Neural cell (in vitro differentiated cells): ENCODE data around the gene NOL3. TPM values are rescaled to one million over a fixed set of nuclear protein-coding genes. Genes with fewer than 3 reads are reported as not detected.
A peak's percentile ranks its signal among the peaks of the same experiment; 100 is the strongest.

Experiments
- H2AFZ ChIP-seq: fragments of 200-600, 300-800 bp; sonication (generic), shearing (Covaris generic); 2 replicates; pipeline ENCODE4 v1.6.0; 2014; ENCODE audit warnings: low read depth, mild to moderate bottlenecking, antibody characterized with exemption, low read length, moderate library complexity
- H3F3A ChIP-seq: fragments of 200-600 bp; shearing (Covaris generic); 2 replicates; pipeline ENCODE4 v1.6.1; 2016; ENCODE audit warnings: mild to moderate bottlenecking, moderate library complexity, mixed read lengths, antibody characterized with exemption, low read length; ENCODE audit not compliant: insufficient read depth, poor library complexity, severe bottlenecking
- H3K27ac ChIP-seq: fragments of 200-600, 300-800 bp; sonication (generic), shearing (Covaris generic); 2 replicates; pipeline ENCODE4 v1.5.1; 2014; ENCODE audit warnings: mild to moderate bottlenecking, low read length, moderate library complexity
- H3K27me3 ChIP-seq: fragments of 300-800, 200-600 bp; sonication (generic), shearing (Covaris generic); 2 replicates; pipeline ENCODE4 v1.6.0; 2014; ENCODE audit warnings: mild to moderate bottlenecking, low read depth, low read length, moderate library complexity; ENCODE audit not compliant: insufficient read depth
- H3K36me3 ChIP-seq: fragments of 300-800, 200-600 bp; sonication (generic), shearing (Covaris generic); 2 replicates; pipeline ENCODE4 v1.5.1; 2014; ENCODE audit warnings: mild to moderate bottlenecking, antibody characterized with exemption, low read length, moderate library complexity; ENCODE audit not compliant: insufficient read depth
- H3K4me2 ChIP-seq: fragments of 300-800, 200-600 bp; sonication (generic), shearing (Covaris generic); 2 replicates; pipeline ENCODE4 v1.6.0; 2014; ENCODE audit warnings: mild to moderate bottlenecking, low read length
- H3K4me3 ChIP-seq: fragments of 300-800, 200-600 bp; sonication (generic), shearing (Covaris generic); 2 replicates; pipeline ENCODE4 v1.5.1; 2014; ENCODE audit warnings: mild to moderate bottlenecking, low read length, moderate library complexity
- H3K79me2 ChIP-seq: fragments of 200-600 bp; shearing (Covaris generic); replicated peaks from 2 replicates; pipeline ENCODE4 v1.6.0; 2014; ENCODE audit warnings: mild to moderate bottlenecking, low read length, moderate library complexity; ENCODE audit not compliant: insufficient read depth
- H3K9ac ChIP-seq: fragments of 300-800, 200-600 bp; sonication (generic), shearing (Covaris generic); 2 replicates; pipeline ENCODE4 v1.6.1; 2016; ENCODE audit warnings: mild to moderate bottlenecking, low read length, mixed read lengths
- H3K9me2 ChIP-seq: fragments of 200-600 bp; shearing (Covaris generic); 2 replicates; pipeline ENCODE4 v1.6.1; 2016; ENCODE audit warnings: mild to moderate bottlenecking, low read length, mixed read lengths; ENCODE audit not compliant: insufficient read depth
- H3K9me3 ChIP-seq: fragments of 200-600, 300-800 bp; sonication (generic), shearing (Covaris generic); 2 replicates; pipeline ENCODE4 v1.6.1; 2016; ENCODE audit warnings: mild to moderate bottlenecking, mixed run types, low read length, moderate library complexity, mixed read lengths
- H4K20me1 ChIP-seq: fragments of 200-600 bp; shearing (Covaris generic); 2 replicates; pipeline ENCODE4 v1.6.1; 2016; ENCODE audit warnings: mild to moderate bottlenecking, mixed run types; ENCODE audit not compliant: insufficient read depth
- EP300 ChIP-seq: fragments of 450-650 bp; conservative IDR thresholded peaks from 2 replicates; pipeline ENCODE4 v1.6.1; 2014; ENCODE audit warnings: antibody characterized with exemption, mild to moderate bottlenecking, moderate library complexity; ENCODE audit not compliant: poor library complexity, severe bottlenecking
- EZH2 ChIP-seq: fragments of 200-600, 300-800 bp; shearing (Covaris generic), sonication (generic); IDR thresholded peaks from 2 replicates; pipeline ENCODE4 v1.6.1; 2014; ENCODE audit warnings: antibody characterized with exemption, low read length, borderline replicate concordance, mild to moderate bottlenecking; ENCODE audit not compliant: insufficient read depth, poor library complexity, severe bottlenecking
- MXI1 ChIP-seq: fragments of 450-650 bp; conservative IDR thresholded peaks from 2 replicates; pipeline ENCODE4 v1.6.1; 2014; ENCODE audit warnings: antibody characterized with exemption, mild to moderate bottlenecking; ENCODE audit not compliant: poor library complexity, severe bottlenecking
- POLR2AphosphoS5 ChIP-seq: IDR thresholded peaks from 2 replicates; pipeline ENCODE4 v1.6.1; 2012
- RAD21 ChIP-seq: fragments of 450-650 bp; conservative IDR thresholded peaks from 2 replicates; pipeline ENCODE4 v1.6.1; 2014; ENCODE audit warnings: antibody characterized with exemption, mild to moderate bottlenecking, moderate library complexity
- SMC3 ChIP-seq: fragments of 450-650 bp; conservative IDR thresholded peaks from 2 replicates; pipeline ENCODE4 v1.6.1; 2014; ENCODE audit warnings: antibody characterized with exemption, mild to moderate bottlenecking, moderate library complexity; ENCODE audit not compliant: poor library complexity
- TAF1 ChIP-seq: IDR thresholded peaks from 2 replicates; pipeline ENCODE4 v1.6.1; 2012; ENCODE audit warnings: low read depth
- polyA plus RNA-seq: library from polyadenylated mRNA; depleted of rRNA; stranded (reverse); fragments of >200 nt; gene quantifications from 2 replicates; pipeline ENCODE4 v1.2.3, GENCODE V29; 2014
- TF ChIP-seq, protein P1 (sequence below): fragments of 450-650 bp; IDR thresholded peaks from 2 replicates; pipeline ENCODE4 v1.5.1; 2014; ENCODE audit warnings: antibody characterized with exemption, mild to moderate bottlenecking, moderate library complexity; ENCODE audit not compliant: poor library complexity, severe bottlenecking
- TF ChIP-seq, protein P2 (sequence below): IDR thresholded peaks from 2 replicates; pipeline ENCODE4 v1.6.1; 2012; ENCODE audit warnings: borderline replicate concordance

The NOL3 gene
- polyA plus RNA-seq, 1 donor from 2014 or later = 8.4 TPM

DNA sequence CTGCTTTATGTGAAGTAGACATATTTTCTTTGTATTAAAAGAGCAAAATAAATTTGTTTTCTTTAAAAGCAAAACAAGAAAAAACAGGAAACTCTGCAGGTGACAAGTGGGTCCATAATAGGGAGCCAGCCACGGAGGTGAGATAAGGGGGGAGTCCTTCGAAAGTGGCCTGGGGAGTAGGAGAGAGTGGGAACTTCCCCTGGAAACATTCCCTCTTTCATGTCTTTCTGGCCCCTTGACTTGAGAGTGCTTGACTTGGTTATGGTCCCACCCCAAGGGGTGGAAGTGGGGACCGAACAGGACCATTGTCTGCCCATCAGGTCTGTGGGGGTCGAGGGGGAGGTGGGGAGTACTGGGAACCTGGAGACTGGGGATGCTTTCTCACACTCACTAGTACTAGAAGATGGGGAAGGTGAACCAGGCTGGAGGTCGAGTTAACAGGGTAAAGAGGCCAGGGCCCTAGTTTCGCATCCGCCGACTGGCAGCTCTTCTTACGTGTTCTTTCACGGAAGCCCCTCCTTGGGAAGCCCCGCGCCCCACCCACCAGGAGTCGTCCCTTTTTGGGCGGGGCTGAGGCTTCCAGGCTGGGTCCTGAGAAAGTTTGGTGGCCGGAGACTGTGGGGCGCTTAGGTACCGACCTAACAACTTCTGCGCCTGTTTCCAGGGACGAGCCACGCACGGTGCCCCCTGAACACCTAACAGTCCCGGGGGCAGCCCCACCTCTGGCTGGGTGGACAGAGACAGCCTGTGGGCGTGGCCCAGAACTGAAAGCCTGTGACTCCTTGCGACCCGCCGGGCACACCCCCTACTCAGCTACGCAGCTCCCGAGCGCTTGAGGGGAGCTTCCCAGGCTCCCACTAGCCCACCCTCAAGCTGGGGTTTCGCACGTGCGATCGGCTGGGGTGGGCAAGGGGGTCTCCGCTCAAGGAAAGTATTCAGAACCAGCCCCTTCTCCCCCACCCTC, 11.4 kb upstream of the NOL3 start:
- H4K20me1 ChIP-seq = no peaks in the 10 kb centered on the region
- H3K36me3 ChIP-seq = no peaks in the 10 kb centered on the region
- no peak overlapping the region for H3K4me2 ChIP-seq
- no peak overlapping the region for H2AFZ ChIP-seq
- H3K79me2 ChIP-seq = no peaks in the 10 kb centered on the region
- H3K9ac ChIP-seq = no peak overlapping the region
- no peaks in the 10 kb centered on the region for H3K9me2 ChIP-seq
- no peaks in the 10 kb centered on the region for H3K9me3 ChIP-seq
- no peak overlapping the region for H3K27ac ChIP-seq
- peaks cover 100% of the 10 kb centered on the region for H3K27me3 ChIP-seq
- TF ChIP-seq TAF1 (no peak), SMC3 (no peak), EP300 (no peak), MXI1 (no peak)
- H3F3A ChIP-seq = no peaks in the 10 kb centered on the region
- peak overlapping the region; percentile 66 for H3K4me3 ChIP-seq

DNA sequence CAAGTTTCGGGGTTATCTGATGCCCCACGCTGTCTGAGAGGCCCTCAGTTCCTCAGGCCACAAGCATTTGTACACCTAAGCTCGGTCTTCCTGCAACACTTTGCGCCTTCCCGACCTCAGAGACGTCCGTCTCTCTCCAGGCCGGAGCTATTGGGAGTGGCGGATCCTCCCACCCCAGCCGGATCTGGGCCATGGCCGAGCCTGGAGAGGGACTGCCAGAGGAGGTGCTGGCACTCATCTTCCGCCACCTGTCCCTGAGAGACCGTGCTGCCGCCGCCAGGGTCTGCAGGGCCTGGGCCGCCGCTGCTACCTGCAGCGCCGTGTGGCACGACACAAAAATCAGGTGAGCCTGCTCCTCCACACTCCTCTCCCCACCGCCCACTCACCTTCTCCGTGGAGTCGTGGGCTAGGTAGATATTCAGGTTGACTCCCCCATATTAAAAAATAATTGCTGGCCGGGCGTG, 8.7 kb upstream of the NOL3 start:
- no peak for TF ChIP-seq EP300
- TF ChIP-seq, protein P1, sequence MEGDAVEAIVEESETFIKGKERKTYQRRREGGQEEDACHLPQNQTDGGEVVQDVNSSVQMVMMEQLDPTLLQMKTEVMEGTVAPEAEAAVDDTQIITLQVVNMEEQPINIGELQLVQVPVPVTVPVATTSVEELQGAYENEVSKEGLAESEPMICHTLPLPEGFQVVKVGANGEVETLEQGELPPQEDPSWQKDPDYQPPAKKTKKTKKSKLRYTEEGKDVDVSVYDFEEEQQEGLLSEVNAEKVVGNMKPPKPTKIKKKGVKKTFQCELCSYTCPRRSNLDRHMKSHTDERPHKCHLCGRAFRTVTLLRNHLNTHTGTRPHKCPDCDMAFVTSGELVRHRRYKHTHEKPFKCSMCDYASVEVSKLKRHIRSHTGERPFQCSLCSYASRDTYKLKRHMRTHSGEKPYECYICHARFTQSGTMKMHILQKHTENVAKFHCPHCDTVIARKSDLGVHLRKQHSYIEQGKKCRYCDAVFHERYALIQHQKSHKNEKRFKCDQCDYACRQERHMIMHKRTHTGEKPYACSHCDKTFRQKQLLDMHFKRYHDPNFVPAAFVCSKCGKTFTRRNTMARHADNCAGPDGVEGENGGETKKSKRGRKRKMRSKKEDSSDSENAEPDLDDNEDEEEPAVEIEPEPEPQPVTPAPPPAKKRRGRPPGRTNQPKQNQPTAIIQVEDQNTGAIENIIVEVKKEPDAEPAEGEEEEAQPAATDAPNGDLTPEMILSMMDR = no peak
- TF ChIP-seq MXI1 = no peak
- TF ChIP-seq TAF1 = no peak
- no peak for TF ChIP-seq POLR2AphosphoS5
- no peak for TF ChIP-seq SMC3
- TF ChIP-seq, protein P2, sequence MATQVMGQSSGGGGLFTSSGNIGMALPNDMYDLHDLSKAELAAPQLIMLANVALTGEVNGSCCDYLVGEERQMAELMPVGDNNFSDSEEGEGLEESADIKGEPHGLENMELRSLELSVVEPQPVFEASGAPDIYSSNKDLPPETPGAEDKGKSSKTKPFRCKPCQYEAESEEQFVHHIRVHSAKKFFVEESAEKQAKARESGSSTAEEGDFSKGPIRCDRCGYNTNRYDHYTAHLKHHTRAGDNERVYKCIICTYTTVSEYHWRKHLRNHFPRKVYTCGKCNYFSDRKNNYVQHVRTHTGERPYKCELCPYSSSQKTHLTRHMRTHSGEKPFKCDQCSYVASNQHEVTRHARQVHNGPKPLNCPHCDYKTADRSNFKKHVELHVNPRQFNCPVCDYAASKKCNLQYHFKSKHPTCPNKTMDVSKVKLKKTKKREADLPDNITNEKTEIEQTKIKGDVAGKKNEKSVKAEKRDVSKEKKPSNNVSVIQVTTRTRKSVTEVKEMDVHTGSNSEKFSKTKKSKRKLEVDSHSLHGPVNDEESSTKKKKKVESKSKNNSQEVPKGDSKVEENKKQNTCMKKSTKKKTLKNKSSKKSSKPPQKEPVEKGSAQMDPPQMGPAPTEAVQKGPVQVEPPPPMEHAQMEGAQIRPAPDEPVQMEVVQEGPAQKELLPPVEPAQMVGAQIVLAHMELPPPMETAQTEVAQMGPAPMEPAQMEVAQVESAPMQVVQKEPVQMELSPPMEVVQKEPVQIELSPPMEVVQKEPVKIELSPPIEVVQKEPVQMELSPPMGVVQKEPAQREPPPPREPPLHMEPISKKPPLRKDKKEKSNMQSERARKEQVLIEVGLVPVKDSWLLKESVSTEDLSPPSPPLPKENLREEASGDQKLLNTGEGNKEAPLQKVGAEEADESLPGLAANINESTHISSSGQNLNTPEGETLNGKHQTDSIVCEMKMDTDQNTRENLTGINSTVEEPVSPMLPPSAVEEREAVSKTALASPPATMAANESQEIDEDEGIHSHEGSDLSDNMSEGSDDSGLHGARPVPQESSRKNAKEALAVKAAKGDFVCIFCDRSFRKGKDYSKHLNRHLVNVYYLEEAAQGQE = no peak
- TF ChIP-seq EZH2 = no peak
- TF ChIP-seq RAD21 = no peak
- H3K27ac ChIP-seq = no peak overlapping the region
- H3K4me3 ChIP-seq = no peak overlapping the region
- no peaks in the 10 kb centered on the region for H3K9me2 ChIP-seq
- H2AFZ ChIP-seq = no peak overlapping the region
- H3K9me3 ChIP-seq = no peaks in the 10 kb centered on the region
- no peak overlapping the region for H3K4me2 ChIP-seq
- H3K36me3 ChIP-seq = no peaks in the 10 kb centered on the region
- H3F3A ChIP-seq = no peaks in the 10 kb centered on the region
- H4K20me1 ChIP-seq = no peaks in the 10 kb centered on the region
- no peaks in the 10 kb centered on the region for H3K79me2 ChIP-seq
- no peak overlapping the region for H3K9ac ChIP-seq
- H3K27me3 ChIP-seq = peaks cover 100% of the 10 kb centered on the region
